Measurements from ENCODE around the gene UBAC1. TPM values are rescaled to one million over a fixed set of nuclear protein-coding genes. Genes with fewer than 3 reads are reported as not detected.
"Not testable (repeated sequence)": the region's sequence is repeated elsewhere in the genome, so short reads cannot be mapped to it uniquely, and the experiment has no call there.

Gene UBAC1
- total RNA-seq, 1 experiment from 2014 or later, result 54.8 TPM

- H3K27ac ChIP-seq (ENCODE audit: low read depth, low read length); H3K79me2 ChIP-seq (ENCODE audit: insufficient read depth, low read length); ATAC-seq; H2AFZ ChIP-seq (ENCODE audit: low read depth, low read length, poor library complexity, severe bottlenecking); H3K4me2 ChIP-seq (ENCODE audit: low read length); BruUV-seq (replicated peaks); H3K9ac ChIP-seq (ENCODE audit: low read length); H3K4me3 ChIP-seq (replicated peaks in 1 of 2; ENCODE audit: low read depth in 1 of 2, low read length in 2 of 2); POLR2A ChIA-PET; H3K4me1 ChIP-seq (ENCODE audit: control insufficient read depth in 1 of 2, insufficient read depth in 2 of 2, low read length in 2 of 2); RAD21 ChIA-PET (ENCODE audit: low non-redundant PET in 1 of 2, low total read pairs in 2 of 2, uncharacterized antibody in 2 of 2, unreplicated experiment in 2 of 2); H3K27me3 ChIP-seq (ENCODE audit: insufficient read depth, low read length); CTCF ChIA-PET; DNase-seq (ENCODE audit: low read depth, low spot score); H3K9me2 ChIP-seq (ENCODE audit: insufficient read depth); intact Hi-C loops (cut with micrococcal nuclease); H4K20me1 ChIP-seq (ENCODE audit: insufficient read depth): not testable (repeated sequence)
- Histone ChIP-seq H3K9me3 (ENCODE audit: control insufficient read depth in 1 of 2, insufficient read depth in 1 of 2, low read depth in 1 of 2, low read length in 2 of 2) (peaks cover 8 to 20% of the 10 kb centered on the region in 2 experiments; a peak in 2 of 4 replicates), H3K36me3 (ENCODE audit: control insufficient read depth in 1 of 2, insufficient read depth in 2 of 2, low read length in 2 of 2) (peaks cover 0 to 31% of the 10 kb centered on the region in 2 experiments; a peak in 3 of 4 replicates)
Observed at GRCh38 chr9:135916227-135916626, 44.9 kb downstream of the UBAC1 start.

- ATAC-seq, result no peak
- Histone ChIP-seq H2AFZ (ENCODE audit: low read depth, low read length, poor library complexity, severe bottlenecking) (no peak overlapping the region), H3K4me3 (replicated peaks in 1 of 2; ENCODE audit: low read depth in 1 of 2, low read length in 2 of 2) (no peak overlapping the region), H3K79me2 (ENCODE audit: insufficient read depth, low read length) (peaks cover 10% of the 10 kb centered on the region; the same call in 1 of the 2 replicates), H3K27ac (ENCODE audit: low read depth, low read length) (no peak overlapping the region), H3K4me2 (ENCODE audit: low read length) (no peak overlapping the region), H3K9me2 (ENCODE audit: insufficient read depth) (no peaks in the 10 kb centered on the region), H3K9ac (ENCODE audit: low read length) (no peak overlapping the region), H3K4me1 (ENCODE audit: control insufficient read depth in 1 of 2, insufficient read depth in 2 of 2, low read length in 2 of 2) (no peaks in the 10 kb centered on the region), H3K27me3 (ENCODE audit: insufficient read depth, low read length) (no peaks in the 10 kb centered on the region), H3K36me3 (ENCODE audit: control insufficient read depth in 1 of 2, insufficient read depth in 2 of 2, low read length in 2 of 2) (peaks cover 0 to 39% of the 10 kb centered on the region in 2 experiments; a peak in 3 of 4 replicates), H3K9me3 (ENCODE audit: control insufficient read depth in 1 of 2, insufficient read depth in 1 of 2, low read depth in 1 of 2, low read length in 2 of 2) (peaks cover 8 to 20% of the 10 kb centered on the region in 2 experiments; a peak in 2 of 4 replicates), H4K20me1 (ENCODE audit: insufficient read depth) (no peaks in the 10 kb centered on the region)
- intact Hi-C loops (cut with micrococcal nuclease), result no loop called here
- CTCF ChIA-PET, result no interaction called here
- POLR2A ChIA-PET, result no interaction called here
- RAD21 ChIA-PET (ENCODE audit: low non-redundant PET in 1 of 2, low total read pairs in 2 of 2, uncharacterized antibody in 2 of 2, unreplicated experiment in 2 of 2), result no interaction called here
- BruUV-seq (replicated peaks), result no TSS peak
- no peak for DNase-seq (ENCODE audit: low read depth, low spot score)
- 0 out of 2 replicates have a peak, but pooled peaks have one; percentile 26 for TF ChIP-seq POLR2AphosphoS5 (IDR thresholded peaks at IDR 0.05; ENCODE audit: low read depth, low read length)
- TF ChIP-seq RAD21 (IDR thresholded peaks at IDR 0.05; ENCODE audit: low read depth), result no peak
Observed at GRCh38 chr9:135914921-135915320, 46.3 kb downstream of the UBAC1 start.

GRCh38 chr9:135911233-135911632 is 49.9 kb downstream of the UBAC1 start:
- CTCF ChIA-PET, result not testable (repeated sequence)
- H3K36me3 ChIP-seq (ENCODE audit: control insufficient read depth in 1 of 2, insufficient read depth in 2 of 2, low read length in 2 of 2), result peaks cover 0 to 38% of the 10 kb centered on the region in 2 experiments; a peak in 3 of 4 replicates

More at GRCh38 chr9:135911233-135911632, 49.9 kb downstream of the UBAC1 start:
- H2AFZ ChIP-seq (ENCODE audit: low read depth, low read length, poor library complexity, severe bottlenecking); H3K27ac ChIP-seq (ENCODE audit: low read depth, low read length); intact Hi-C loops (cut with micrococcal nuclease); POLR2A ChIA-PET; ATAC-seq; DNase-seq (ENCODE audit: low read depth, low spot score); H3K9me2 ChIP-seq (ENCODE audit: insufficient read depth); H3K4me3 ChIP-seq (replicated peaks in 1 of 2; ENCODE audit: low read depth in 1 of 2, low read length in 2 of 2); H3K4me2 ChIP-seq (ENCODE audit: low read length); BruUV-seq (replicated peaks); RAD21 ChIA-PET (ENCODE audit: low non-redundant PET in 1 of 2, low total read pairs in 2 of 2, uncharacterized antibody in 2 of 2, unreplicated experiment in 2 of 2); H4K20me1 ChIP-seq (ENCODE audit: insufficient read depth); H3K27me3 ChIP-seq (ENCODE audit: insufficient read depth, low read length); H3K9ac ChIP-seq (ENCODE audit: low read length): not testable (repeated sequence)
- peaks cover 10 to 19% of the 10 kb centered on the region in 2 experiments for H3K4me1 ChIP-seq (ENCODE audit: control insufficient read depth in 1 of 2, insufficient read depth in 2 of 2, low read length in 2 of 2)
- H3K9me3 ChIP-seq (ENCODE audit: control insufficient read depth in 1 of 2, insufficient read depth in 1 of 2, low read depth in 1 of 2, low read length in 2 of 2), result peaks cover 5 to 20% of the 10 kb centered on the region in 2 experiments; a peak in 2 of 4 replicates
- H3K79me2 ChIP-seq (ENCODE audit: insufficient read depth, low read length), result peaks cover 36% of the 10 kb centered on the region
